ENCODE results near the gene CTCFL. TPM values are rescaled to one million over a fixed set of nuclear protein-coding genes. Genes with fewer than 3 reads are reported as not detected.

Gene CTCFL
- total RNA-seq, 1 donor from 2014 or later, result 0.27 TPM

DNA sequence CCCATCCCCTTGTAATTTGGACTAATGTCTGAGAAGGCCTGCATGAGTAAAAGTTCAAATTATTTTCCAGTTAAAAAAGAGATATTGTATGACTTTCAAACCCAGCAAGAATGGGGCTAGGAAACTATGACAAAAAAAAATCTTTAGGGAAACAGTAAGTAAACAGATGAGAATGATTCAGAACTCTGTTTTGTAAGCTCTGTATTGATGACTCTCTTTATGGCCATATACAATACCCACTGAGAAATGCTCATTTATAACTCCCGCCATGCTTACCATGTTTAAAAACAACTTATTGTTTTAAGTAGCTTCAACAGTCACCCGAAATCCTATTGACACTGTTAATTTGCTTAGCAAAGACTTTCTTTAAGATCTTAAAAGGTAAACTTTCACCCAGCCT is 18.8 kb upstream of the CTCFL start:
- intact Hi-C loops (cut with DNase I), result no loop called here
- ATAC-seq (no peak), DNase-seq (ENCODE audit: low spot score) (no peak)

DNA sequence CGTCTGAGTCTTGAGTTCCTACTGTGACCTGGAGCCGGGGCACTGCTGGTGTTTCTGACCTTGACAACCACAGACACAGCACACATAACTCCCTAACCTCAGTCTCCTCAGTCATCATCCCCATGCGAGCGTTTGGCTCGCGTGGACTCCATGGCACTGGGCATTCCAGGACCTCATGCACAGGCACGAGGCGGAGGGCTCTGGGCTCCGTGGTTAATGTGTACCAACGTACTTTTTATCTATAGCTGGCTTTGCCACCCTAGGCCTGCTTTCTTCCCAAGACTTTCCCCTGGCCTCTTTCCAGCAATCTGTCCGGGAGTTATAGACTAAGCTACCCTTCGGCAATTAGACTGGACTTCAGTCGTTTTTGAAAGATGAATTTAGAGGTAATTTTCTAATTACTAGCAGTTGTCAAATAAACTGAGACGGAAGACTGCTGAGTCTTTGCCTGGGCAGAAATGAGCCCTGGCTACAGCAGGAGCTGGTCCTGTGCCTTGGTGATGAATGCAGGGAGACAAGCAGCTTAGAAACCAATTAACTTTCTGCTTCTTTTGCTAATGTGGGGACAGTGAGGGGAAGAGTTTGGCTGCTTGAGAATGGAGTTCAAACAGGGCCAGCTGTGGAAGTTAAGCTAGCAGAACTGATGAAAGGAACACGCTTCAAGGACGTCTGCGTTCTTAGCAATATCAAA is 16.1 kb upstream of the CTCFL start:
- ATAC-seq (no peak), DNase-seq (ENCODE audit: low spot score) (no peak)
- intact Hi-C loops (cut with DNase I), result no loop called here

DNA sequence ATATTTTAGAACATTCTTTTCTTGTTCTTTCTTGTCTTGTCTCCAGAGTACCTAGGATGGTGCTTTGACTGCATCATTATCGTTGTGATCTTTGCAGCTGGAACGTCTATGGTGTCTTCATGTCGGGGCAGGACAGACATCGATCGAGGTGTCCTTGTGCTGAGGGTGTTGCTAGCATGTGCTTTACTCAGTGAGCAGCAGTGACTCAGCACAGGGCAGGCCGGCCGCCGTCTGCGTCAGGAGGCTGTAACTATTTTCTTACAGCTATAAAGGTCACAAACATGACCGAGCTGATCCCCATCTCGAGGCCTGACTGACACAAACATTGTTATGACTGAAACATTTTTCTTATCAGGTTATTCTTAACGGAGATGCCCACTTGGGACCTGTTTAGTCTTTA is 14.9 kb upstream of the CTCFL start:
- DNase-seq (ENCODE audit: low spot score), result no peak
- intact Hi-C loops (cut with DNase I), result loop anchor here (5.0 kb wide), 1 partner anchor 802 kb away; no protein-coding TSS in a partner anchor

DNA sequence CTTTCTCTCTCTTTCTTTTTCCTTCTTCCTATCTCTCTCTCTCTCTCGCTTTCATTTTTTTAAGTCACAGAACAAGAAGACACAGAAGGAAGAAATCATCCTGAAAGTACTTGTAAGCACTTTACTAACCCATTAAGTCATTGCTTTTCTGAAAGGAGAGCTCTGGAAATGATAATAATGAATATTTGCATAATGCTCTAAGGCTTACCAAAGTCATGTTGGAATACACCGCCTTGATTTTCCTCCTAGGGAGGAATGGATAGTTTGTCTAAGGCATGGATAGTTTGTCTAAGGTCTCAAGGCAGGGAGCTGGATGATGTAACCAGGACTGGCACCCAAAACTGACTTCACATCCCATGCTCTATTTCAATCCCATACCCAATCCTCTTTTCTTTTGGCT is 12.9 kb upstream of the CTCFL start:
- intact Hi-C loops (cut with DNase I), result loop anchor here (5.0 kb wide), 1 partner anchor 804 kb away; no protein-coding TSS in a partner anchor
- no peak for ATAC-seq
- no peak for DNase-seq (ENCODE audit: low spot score)

More for the DNA sequence above, 14.9 kb upstream of the CTCFL start:
- ATAC-seq, result no peak

- no peak for DNase-seq (ENCODE audit: low spot score)
- intact Hi-C loops (cut with DNase I), result loop anchor here (5.0 kb wide), 1 partner anchor 805 kb away; no protein-coding TSS in a partner anchor
- no peak for ATAC-seq
These were observed 12.1 kb upstream of the CTCFL start for GRCh38 chr20:57536771-57537724.

DNA sequence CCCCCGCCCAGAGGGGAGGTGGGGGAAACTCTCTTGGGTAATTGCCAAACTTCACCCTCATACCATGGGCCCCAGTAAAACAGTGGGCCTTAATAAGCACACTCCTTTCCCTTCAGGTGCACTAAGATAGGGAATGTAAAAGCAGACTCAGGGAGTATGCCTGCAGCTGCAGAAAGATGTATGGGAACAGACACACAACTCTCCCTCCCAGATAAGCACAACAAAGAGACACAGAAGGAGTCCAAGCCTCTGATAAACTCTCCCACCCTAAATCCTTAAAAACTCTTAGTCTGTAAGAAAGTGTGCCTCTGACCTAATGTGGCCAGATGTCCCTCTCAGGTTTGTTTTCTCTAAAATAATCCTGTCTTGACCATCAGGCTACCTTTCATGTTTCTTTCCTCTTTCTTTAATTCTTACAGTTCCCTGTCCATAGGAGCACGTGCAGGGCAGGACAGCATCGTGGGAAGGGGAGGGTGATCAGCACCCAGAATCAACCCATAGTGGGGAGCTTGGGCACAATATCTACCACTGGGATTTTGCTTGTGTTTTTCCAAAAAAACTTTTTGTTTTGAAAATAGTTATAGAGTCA is 11.3 kb upstream of the CTCFL start:
- intact Hi-C loops (cut with DNase I), result loop anchor here (5.0 kb wide), 1 partner anchor 806 kb away; no protein-coding TSS in a partner anchor
- DNase-seq (ENCODE audit: low spot score) (no peak), ATAC-seq (no peak)

GRCh38 chr20:57535297-57535696 is 10.4 kb upstream of the CTCFL start:
- DNase-seq (ENCODE audit: low spot score), result no peak
- no peak for ATAC-seq
- intact Hi-C loops (cut with DNase I), result loop anchor here (5.0 kb wide), 1 partner anchor 807 kb away; no protein-coding TSS in a partner anchor

DNA sequence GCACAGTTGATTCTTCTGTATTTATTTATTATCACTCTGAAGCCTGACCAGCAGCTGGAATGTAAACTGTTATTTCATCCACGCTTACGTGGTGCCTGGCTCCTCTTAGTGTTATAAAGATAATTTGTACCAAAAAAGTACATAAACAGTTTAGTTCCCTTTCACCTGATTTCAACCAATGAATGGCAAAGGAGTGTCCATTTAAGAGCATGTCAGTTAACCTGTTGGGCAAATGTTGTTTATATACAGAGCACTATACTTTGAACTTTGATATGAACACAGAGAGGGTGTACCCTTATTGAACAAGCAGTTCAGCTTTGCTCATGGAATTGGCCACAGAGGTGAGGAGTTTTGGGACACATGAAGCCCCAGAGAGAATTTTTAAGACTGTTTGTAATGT is 7.2 kb upstream of the CTCFL start:
- intact Hi-C loops (cut with DNase I), result no loop called here
- no peak for DNase-seq (ENCODE audit: low spot score)
- no peak for ATAC-seq

DNA sequence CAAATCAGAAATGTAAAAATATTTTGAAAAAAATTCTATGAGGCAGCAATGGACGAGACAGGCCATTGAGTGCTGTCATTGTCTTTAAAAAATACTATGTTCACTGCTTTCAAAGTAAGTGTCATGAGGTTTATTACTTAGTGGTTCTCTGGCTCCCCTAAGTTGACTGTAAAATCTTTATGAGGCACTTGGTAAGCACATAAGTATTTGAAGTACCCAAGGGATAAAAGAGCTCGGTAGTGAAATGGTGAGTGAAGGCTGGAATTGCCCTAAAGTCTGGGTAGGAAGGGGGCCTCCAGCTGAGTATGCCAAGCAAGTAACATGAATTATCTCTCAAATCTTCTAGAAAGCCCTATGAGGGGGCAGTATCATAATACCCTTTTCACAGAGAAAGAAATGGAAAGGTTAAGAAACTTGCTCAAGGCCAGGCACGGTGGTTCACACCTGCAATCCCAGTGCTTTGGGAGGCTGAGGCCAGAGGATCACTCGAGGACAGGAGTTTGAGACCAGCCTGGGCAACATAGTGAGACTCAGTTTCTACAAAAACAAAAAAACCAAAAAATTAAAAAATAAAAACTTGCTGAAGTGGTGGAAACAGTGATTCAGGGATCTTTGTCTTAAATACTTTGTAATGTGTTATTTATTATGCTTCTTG is 5.5 kb upstream of the CTCFL start:
- ATAC-seq (no peak), DNase-seq (ENCODE audit: low spot score) (no peak)
- intact Hi-C loops (cut with DNase I), result no loop called here

DNA sequence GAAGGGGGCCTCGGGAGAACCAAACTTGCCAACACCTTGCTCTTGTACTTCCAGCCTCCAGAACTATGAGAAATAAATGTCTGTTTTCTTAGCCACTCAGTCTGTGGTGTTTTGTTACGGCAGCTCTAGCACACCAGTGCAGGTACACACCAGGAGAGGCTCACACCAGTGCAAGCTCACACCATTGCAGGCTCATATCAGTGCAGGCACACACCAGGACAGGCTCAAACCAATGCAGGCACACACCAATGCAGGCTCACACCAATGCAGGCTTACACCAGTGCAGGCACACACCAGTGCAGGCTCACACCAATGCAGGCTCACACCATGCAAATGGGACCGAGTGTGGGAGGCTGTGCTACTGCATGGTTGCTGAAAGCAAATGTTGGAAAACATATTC is 4.9 kb upstream of the CTCFL start:
- ATAC-seq, result no peak
- intact Hi-C loops (cut with DNase I), result loop anchor here (10.0 kb wide), 1 partner anchor 45 kb away; no protein-coding TSS in a partner anchor
- DNase-seq (ENCODE audit: low spot score), result no peak

- DNase-seq (ENCODE audit: low spot score) (no peak), ATAC-seq (no peak)
- intact Hi-C loops (cut with DNase I), result loop anchor here (10.0 kb wide), 1 partner anchor 46 kb away; no protein-coding TSS in a partner anchor
These were observed 4.2 kb upstream of the CTCFL start for GRCh38 chr20:57529160-57529585.

DNA sequence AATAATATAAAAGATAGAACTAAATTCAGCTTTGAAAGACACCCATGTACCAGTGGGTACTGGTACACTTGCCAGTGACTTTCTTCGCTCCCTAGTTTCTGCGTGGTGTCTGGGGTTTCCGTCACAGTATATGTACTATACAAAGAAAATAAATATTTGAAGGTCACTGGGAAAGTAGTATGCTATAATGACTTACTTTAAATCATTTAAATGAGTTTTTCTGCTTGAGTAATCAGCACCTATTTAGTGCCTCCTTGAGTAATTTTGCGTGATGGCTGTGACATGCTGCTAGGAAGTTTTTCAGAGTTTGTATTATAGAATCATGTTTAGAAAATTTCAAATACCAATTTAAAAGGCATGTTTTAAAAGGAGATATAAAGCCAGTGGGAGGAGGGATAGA is 3.2 kb upstream of the CTCFL start:
- DNase-seq (ENCODE audit: low spot score), result no peak
- intact Hi-C loops (cut with DNase I), result loop anchor here (10.0 kb wide), 1 partner anchor 47 kb away; no protein-coding TSS in a partner anchor
- ATAC-seq, result no peak

DNA sequence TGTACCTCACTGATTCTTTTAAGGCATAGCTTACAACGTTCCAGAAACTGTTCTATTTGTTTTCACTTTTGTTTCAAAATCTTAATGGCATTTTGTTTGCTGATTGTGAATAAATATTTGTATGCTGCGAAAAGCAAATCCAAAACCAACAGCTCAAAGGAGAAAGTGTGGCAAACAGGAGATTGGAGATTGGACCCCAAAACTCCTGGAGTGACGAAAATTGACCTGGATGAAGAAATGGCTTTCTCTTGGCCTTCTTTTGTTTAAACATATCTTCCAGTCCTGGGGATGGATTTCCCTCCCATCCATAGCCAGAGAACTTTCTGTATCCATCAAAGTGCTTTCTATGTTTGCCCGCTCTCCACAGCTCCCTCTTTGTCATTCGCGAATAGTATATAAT is 2.8 kb upstream of the CTCFL start:
- no peak for ATAC-seq
- intact Hi-C loops (cut with DNase I), result loop anchor here (10.0 kb wide), 1 partner anchor 47 kb away; no protein-coding TSS in a partner anchor
- DNase-seq (ENCODE audit: low spot score), result no peak

- no peak for ATAC-seq
- intact Hi-C loops (cut with DNase I), result loop anchor here (10.0 kb wide), 1 partner anchor 48 kb away; no protein-coding TSS in a partner anchor
- no peak for DNase-seq (ENCODE audit: low spot score)
These were observed 2.0 kb upstream of the CTCFL start for GRCh38 chr20:57526885-57527460.

DNA sequence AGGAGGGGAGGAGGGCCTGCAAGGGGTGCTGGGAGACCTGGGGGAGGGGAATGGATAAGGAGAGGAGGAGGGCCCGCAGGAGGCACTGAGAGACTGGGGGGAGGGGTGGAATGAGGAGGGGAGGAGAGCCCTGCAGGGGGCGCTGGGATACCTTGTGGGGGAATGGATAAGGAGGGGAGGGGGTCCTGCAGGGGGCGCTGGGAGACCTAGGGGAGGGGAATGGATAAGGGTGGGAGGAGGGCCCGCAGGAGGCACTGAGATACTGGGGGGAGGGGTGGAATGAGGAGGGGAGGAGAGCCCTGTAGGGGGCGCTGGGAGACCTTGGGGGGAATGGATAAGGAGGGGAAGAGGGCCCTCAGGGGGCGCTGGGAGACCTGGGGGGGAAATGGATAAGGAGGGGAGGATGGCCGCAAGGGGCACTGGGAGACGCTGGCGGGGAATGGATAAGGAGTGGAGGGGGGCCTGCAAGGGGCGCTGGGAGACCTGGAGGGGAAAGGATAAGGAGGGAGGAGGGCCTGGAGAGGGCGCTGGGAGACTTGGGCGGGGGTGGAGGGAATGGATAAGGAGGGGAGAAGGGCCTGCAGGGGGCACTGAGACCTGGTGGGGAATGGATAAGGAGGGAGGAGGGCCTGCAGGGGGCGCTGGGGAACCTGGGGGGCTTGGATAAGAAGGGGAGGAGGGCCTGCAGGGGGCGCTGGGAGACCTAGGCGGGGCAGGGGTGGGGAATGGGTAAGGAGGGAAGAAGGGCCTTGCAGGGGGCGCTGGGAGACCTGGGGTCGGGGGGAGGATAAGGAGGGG is 1.3 kb upstream of the CTCFL start:
- intact Hi-C loops (cut with DNase I), result loop anchor here (10.0 kb wide), 1 partner anchor 49 kb away; no protein-coding TSS in a partner anchor
- DNase-seq (ENCODE audit: low spot score) (no peak), ATAC-seq (no peak)

DNA sequence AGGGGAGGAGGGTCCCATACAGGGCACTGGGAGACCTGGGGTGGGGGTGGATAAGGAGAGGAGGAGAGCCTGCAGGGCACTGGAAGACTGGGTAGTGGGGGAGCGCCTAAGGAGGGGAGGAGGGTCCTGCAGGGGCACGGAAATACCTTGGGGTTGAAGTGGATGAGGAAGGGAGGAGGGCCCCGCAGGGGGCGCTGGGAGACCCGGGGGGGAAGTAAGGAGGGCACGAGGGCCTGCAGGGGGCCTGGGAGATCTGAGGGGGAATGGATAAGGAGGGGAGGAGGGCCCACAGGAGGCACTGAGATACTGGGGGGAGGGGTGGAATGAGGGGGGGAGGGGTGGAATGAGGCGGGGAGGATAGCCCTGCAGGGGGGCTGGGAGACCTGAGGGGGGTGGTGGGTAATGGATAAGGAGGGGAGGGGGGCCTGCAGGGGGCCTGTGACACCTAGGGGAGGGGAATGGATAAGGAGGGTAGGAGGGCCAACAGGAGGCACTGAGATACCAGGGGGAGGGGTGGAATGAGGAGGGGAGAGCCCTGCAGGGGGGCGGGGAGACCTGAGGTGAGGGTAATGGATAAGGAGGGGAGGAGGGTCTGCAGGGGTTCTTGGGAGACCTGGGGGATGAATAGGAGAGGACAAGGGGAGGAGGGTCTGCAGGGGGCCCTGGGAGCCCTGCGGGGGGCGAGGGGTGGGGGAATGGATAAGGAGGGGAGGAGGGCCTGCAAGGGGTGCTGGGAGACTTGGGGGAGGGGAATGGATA is 567 bp upstream of the CTCFL start:
- DNase-seq (ENCODE audit: low spot score), result no peak
- intact Hi-C loops (cut with DNase I), result loop anchor here (10.0 kb wide), 1 partner anchor 49 kb away; no protein-coding TSS in a partner anchor
- ATAC-seq, result no peak

DNA sequence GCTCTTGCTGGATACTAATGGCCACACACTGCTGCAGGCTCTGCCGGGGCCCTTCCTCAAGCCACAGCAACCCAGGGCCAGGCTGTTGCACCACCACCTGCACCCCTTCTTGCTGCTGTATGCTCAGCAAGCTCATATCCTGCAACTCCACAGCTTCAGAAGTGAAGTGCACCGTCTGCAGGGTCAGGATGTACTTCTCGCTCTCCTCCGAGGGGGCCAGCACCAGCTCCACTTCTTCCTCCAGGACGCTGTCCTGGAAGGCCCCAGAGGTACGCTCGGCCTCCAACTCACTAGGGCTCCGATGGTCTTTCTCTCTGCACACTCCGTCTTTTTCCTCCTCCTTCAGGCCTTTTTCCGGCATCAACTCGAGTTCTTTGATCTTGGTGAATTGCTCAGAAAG is 1.2 kb downstream of the CTCFL start:
- intact Hi-C loops (cut with DNase I), result loop anchor here (10.0 kb wide), 1 partner anchor 51 kb away; no protein-coding TSS in a partner anchor
- no peak for DNase-seq (ENCODE audit: low spot score)
- no peak for ATAC-seq

All from sciatic nerve (tissue), 2 donors.